ENCODE measurements around the gene SH2D3C. TPM values are rescaled to one million over a fixed set of nuclear protein-coding genes. Genes with fewer than 3 reads are reported as not detected.

SH2D3C gene
- total and polyA plus RNA-seq, 2 of the 8 experiments (the other 6 are each of a cell fraction or from before 2014, with no cell fraction given): 6.4 to 8.1 TPM

DNA sequence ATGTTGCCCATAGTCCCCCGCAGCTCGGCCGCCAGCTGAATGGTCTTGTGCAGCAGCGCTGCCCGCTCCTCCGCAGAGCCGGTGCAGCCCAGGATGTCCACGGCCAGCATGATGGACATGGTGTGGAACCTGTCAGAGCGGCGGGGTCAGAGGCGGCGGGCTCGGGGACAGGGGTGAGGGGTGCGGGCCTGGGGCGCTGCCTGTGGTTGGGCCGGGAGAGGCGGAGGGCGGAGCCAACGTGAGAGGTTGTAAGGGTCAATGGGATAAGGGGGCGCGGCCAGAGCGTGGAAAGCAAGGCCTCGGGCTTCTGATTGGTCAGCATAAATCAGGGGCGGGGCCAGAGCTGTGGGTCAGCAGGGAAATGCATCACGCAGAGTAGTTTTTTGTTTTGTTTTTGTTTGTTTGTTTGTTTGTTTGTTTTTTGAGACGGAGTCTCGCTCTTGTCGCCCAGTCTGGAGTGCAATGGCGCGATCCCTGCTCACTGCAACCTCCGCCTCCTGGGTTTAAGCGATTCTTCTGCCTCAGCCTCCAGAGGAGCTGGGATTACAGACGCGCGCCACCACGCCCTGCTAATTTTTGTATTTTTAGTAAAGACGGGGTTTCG, 36.5 kb downstream of the SH2D3C start (continued):
- TF ChIP-seq, protein P1, sequence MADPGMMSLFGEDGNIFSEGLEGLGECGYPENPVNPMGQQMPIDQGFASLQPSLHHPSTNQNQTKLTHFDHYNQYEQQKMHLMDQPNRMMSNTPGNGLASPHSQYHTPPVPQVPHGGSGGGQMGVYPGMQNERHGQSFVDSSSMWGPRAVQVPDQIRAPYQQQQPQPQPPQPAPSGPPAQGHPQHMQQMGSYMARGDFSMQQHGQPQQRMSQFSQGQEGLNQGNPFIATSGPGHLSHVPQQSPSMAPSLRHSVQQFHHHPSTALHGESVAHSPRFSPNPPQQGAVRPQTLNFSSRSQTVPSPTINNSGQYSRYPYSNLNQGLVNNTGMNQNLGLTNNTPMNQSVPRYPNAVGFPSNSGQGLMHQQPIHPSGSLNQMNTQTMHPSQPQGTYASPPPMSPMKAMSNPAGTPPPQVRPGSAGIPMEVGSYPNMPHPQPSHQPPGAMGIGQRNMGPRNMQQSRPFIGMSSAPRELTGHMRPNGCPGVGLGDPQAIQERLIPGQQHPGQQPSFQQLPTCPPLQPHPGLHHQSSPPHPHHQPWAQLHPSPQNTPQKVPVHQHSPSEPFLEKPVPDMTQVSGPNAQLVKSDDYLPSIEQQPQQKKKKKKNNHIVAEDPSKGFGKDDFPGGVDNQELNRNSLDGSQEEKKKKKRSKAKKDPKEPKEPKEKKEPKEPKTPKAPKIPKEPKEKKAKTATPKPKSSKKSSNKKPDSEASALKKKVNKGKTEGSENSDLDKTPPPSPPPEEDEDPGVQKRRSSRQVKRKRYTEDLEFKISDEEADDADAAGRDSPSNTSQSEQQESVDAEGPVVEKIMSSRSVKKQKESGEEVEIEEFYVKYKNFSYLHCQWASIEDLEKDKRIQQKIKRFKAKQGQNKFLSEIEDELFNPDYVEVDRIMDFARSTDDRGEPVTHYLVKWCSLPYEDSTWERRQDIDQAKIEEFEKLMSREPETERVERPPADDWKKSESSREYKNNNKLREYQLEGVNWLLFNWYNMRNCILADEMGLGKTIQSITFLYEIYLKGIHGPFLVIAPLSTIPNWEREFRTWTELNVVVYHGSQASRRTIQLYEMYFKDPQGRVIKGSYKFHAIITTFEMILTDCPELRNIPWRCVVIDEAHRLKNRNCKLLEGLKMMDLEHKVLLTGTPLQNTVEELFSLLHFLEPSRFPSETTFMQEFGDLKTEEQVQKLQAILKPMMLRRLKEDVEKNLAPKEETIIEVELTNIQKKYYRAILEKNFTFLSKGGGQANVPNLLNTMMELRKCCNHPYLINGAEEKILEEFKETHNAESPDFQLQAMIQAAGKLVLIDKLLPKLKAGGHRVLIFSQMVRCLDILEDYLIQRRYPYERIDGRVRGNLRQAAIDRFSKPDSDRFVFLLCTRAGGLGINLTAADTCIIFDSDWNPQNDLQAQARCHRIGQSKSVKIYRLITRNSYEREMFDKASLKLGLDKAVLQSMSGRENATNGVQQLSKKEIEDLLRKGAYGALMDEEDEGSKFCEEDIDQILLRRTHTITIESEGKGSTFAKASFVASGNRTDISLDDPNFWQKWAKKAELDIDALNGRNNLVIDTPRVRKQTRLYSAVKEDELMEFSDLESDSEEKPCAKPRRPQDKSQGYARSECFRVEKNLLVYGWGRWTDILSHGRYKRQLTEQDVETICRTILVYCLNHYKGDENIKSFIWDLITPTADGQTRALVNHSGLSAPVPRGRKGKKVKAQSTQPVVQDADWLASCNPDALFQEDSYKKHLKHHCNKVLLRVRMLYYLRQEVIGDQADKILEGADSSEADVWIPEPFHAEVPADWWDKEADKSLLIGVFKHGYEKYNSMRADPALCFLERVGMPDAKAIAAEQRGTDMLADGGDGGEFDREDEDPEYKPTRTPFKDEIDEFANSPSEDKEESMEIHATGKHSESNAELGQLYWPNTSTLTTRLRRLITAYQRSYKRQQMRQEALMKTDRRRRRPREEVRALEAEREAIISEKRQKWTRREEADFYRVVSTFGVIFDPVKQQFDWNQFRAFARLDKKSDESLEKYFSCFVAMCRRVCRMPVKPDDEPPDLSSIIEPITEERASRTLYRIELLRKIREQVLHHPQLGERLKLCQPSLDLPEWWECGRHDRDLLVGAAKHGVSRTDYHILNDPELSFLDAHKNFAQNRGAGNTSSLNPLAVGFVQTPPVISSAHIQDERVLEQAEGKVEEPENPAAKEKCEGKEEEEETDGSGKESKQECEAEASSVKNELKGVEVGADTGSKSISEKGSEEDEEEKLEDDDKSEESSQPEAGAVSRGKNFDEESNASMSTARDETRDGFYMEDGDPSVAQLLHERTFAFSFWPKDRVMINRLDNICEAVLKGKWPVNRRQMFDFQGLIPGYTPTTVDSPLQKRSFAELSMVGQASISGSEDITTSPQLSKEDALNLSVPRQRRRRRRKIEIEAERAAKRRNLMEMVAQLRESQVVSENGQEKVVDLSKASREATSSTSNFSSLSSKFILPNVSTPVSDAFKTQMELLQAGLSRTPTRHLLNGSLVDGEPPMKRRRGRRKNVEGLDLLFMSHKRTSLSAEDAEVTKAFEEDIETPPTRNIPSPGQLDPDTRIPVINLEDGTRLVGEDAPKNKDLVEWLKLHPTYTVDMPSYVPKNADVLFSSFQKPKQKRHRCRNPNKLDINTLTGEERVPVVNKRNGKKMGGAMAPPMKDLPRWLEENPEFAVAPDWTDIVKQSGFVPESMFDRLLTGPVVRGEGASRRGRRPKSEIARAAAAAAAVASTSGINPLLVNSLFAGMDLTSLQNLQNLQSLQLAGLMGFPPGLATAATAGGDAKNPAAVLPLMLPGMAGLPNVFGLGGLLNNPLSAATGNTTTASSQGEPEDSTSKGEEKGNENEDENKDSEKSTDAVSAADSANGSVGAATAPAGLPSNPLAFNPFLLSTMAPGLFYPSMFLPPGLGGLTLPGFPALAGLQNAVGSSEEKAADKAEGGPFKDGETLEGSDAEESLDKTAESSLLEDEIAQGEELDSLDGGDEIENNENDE (IDR thresholded peaks at IDR 0.05; ENCODE audit: insufficient replicate concordance, low read length): no peak
- TF ChIP-seq PHF8 (conservative IDR thresholded peaks at IDR 0.05; ENCODE audit: low read depth, low read length) (no peak), CTBP2 (IDR thresholded peaks at IDR 0.05; ENCODE audit: borderline replicate concordance, insufficient read depth, insufficient read length, low read length) (no peak), TAF7 (optimal IDR thresholded peaks at IDR 0.05; ENCODE audit: borderline replicate concordance, low read depth, low read length) (no peak), SIN3A (conservative IDR thresholded peaks at IDR 0.05 in 1 of 2, IDR thresholded peaks at IDR 0.05 in 1 of 2; ENCODE audit: low read depth in 1 of 2, low read length in 2 of 2) (peak in 1 of 2 experiments; percentile 10; a peak in 1 of 4 replicates), ASH2L (IDR thresholded peaks at IDR 0.05; ENCODE audit: low read length) (peak; percentile 45), RBBP5 (IDR thresholded peaks at IDR 0.05; ENCODE audit: borderline replicate concordance, low read depth, low read length) (peak; percentile 43; the same call in 1 of the 2 replicates), RAD21 (IDR thresholded peaks at IDR 0.05 in 1 of 2, conservative IDR thresholded peaks at IDR 0.05 in 1 of 2; ENCODE audit: low read depth in 2 of 2, low read length in 2 of 2) (no peak), SP1 (IDR thresholded peaks at IDR 0.05; ENCODE audit: low read depth, low read length) (peak; percentile 58; the same call in 1 of the 2 replicates), POLR2A (IDR thresholded peaks at IDR 0.05; ENCODE audit: control extremely low read depth in 1 of 2, low read depth in 2 of 2, low read length in 2 of 2) (no peak)
